Lower lobe of right lung (tissue), 2 donors: ENCODE results near the gene PIK3R1. TPM values are rescaled to one million over a fixed set of nuclear protein-coding genes. Genes with fewer than 3 reads are reported as not detected.

Experiments used
- ATAC-seq, 2 donors: fragments of 200-7000 bp; cut with Tn5 transposase; one replicate each; pipeline ENCODE4 v1.9.1; 2020 to 2022; ENCODE audit warnings: mild to moderate bottlenecking in 2 of 2, moderate library complexity in 2 of 2
- DNase-seq: peaks from one replicate; pipeline ENCODE4 v3.0.0-alpha.2; 2020
- H3K27ac ChIP-seq: fragments of 200-600 bp; one replicate; pipeline ENCODE4 v1.8.0; 2022
- H3K27me3 ChIP-seq: fragments of 200-600 bp; one replicate; pipeline ENCODE4 v1.8.0; 2022; ENCODE audit warnings: low read depth
- H3K36me3 ChIP-seq: fragments of 200-600 bp; one replicate; pipeline ENCODE4 v1.8.0; 2022; ENCODE audit warnings: mild to moderate bottlenecking
- H3K4me1 ChIP-seq: fragments of 200-600 bp; one replicate; pipeline ENCODE4 v1.8.0; 2022
- H3K4me3 ChIP-seq: fragments of 200-600 bp; one replicate; pipeline ENCODE4 v1.8.0; 2022; ENCODE audit warnings: mild to moderate bottlenecking
- H3K9me3 ChIP-seq: fragments of 200-600 bp; one replicate; pipeline ENCODE4 v1.8.0; 2022
- intact Hi-C: fragments of 100-400 bp; cut with DNase I; formaldehyde crosslinking; loops from one replicate; pipeline ENCODE4 v1.11.0; 2022
- total RNA-seq: library from RNA; stranded (reverse); fragmentation: NEBNext Ultra II Directional; extraction: Animal tissue kit (Norgen Biotek cat#: 25700); gene quantifications from one replicate; pipeline ENCODE4 v1.2.1, GENCODE V29; 2021
- TF ChIP-seq, protein P1 (sequence below): fragments of 200-600 bp; IDR thresholded peaks from one replicate; pipeline ENCODE4 v1.8.0; 2022; ENCODE audit warnings: antibody characterized with exemption, mild to moderate bottlenecking
- donor health status: DM: no; HTN: yes; CAD: no; lungs with severe emphysema.

Gene PIK3R1
- total RNA-seq, 1 donor from 2014 or later = 122 TPM

DNA sequence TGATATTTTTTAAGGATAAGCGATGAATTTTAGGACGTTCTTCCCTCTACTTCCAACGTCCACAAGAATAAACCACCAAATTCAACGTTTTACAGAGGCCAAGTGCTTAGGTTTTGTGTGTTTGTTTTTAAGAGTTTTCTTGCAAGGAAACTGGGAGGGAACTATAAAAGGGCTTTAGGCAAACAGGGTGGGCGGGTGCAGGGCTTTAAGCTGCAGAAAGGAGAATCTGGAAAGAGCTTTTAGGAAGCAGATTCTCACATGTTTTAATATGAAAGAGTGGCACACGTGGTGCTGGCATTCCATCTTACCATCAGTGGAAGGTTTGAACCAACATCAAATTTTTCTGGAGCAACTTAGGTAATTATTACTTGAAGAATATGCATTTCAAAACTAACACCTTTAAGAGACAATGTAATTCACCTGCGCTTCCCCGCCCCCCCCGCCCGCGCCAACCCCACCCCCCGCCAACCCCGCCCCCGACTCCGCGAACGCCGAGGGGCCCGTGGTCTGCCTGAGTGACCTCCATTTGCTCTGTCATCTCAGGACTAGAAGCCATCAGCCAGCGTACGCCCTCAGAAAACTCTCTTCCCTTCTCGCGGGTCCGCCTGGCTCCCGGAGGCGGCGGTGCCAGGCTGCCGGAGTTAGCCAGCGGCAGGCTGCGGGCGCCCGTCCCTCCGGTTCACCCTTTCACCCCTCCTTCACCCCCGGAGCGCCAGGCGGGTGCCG is 911 bp upstream of the PIK3R1 start:
- DNase-seq = no peak
- intact Hi-C loops = no loop called here

DNA sequence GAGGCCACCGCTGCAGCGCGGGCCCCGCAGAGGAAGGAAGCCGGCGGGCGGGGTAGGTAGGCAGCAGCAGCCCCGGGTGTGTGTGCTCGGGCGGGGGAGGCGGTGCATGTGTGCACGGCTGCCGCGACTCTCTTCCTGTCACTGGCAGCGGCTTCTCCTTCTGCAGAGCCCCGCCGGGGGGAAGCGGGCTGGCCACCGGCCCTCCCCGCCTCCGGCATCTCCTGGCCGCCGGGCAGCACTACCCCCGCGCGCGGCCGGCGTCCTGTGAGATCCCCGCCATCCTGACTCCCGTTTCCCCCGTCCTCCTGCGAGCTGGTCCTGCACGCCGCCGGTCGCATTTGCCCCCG is 315 bp downstream of the PIK3R1 start:
- no peaks in the 10 kb centered on the region for H3K27me3 ChIP-seq
- DNase-seq = no peak
- H3K4me1 ChIP-seq = peaks cover 35% of the 10 kb centered on the region
- H3K36me3 ChIP-seq = no peaks in the 10 kb centered on the region
- intact Hi-C loops = no loop called here
- H3K27ac ChIP-seq = peak overlapping the region; percentile 99
- TF ChIP-seq, protein P1, sequence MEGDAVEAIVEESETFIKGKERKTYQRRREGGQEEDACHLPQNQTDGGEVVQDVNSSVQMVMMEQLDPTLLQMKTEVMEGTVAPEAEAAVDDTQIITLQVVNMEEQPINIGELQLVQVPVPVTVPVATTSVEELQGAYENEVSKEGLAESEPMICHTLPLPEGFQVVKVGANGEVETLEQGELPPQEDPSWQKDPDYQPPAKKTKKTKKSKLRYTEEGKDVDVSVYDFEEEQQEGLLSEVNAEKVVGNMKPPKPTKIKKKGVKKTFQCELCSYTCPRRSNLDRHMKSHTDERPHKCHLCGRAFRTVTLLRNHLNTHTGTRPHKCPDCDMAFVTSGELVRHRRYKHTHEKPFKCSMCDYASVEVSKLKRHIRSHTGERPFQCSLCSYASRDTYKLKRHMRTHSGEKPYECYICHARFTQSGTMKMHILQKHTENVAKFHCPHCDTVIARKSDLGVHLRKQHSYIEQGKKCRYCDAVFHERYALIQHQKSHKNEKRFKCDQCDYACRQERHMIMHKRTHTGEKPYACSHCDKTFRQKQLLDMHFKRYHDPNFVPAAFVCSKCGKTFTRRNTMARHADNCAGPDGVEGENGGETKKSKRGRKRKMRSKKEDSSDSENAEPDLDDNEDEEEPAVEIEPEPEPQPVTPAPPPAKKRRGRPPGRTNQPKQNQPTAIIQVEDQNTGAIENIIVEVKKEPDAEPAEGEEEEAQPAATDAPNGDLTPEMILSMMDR = no peak
- peaks cover 5% of the 10 kb centered on the region for H3K9me3 ChIP-seq
- H3K4me3 ChIP-seq = peak overlapping the region; percentile 95
- ATAC-seq = peak; percentile 76 to 77

More for the DNA sequence above, 911 bp upstream of the PIK3R1 start:
- Histone ChIP-seq H3K9me3 (no peaks in the 10 kb centered on the region), H3K27ac (peak overlapping the region; percentile 99), H3K4me3 (peak overlapping the region; percentile 95), H3K36me3 (no peaks in the 10 kb centered on the region), H3K27me3 (no peaks in the 10 kb centered on the region), H3K4me1 (peaks cover 27% of the 10 kb centered on the region)
- TF ChIP-seq, protein P1 = no peak
- ATAC-seq = peak in 1 of 2 donors; percentile 80

DNA sequence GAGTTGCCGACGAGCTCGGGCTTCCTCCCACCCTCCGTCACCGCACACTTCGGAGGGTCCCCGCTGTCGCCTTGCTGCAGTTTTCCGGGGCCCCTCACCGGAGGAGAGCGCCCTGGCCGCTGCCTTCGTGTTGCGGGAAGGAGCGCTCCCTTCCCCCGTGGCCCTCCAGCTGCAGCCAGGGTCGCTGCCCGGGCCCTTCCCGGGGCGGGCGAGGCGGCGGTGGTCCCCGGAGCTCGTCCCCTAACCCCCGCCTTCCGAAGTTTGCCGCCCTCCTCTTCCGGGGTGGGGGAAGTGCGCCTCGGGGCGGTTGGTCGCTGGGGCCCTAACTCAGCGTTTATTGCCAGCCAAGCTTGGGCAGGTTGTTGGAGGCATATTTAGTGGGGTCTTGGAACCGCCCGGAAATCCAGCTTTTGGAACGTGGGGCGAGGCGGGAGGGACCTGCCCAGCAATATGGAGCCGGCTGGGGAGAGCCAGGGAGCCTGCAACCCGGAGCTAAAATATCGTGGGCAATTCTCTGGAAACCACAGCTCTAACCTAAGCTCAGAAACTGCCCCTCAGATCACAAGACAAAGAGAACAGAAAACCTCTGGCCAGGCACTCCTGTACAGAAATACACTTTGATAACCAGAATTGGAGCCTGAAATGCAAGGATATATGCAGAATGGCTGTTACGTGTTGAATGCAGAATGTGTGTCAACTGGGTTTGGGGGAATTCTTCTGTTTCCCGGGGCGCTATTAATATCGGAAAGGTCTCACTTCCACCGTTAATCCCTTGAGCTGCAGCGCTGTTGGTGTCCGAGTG is 890 bp downstream of the PIK3R1 start:
- Histone ChIP-seq H3K27ac (peak overlapping the region; percentile 99), H3K36me3 (no peaks in the 10 kb centered on the region), H3K4me3 (peak overlapping the region; percentile 95), H3K9me3 (peaks cover 11% of the 10 kb centered on the region), H3K27me3 (no peaks in the 10 kb centered on the region), H3K4me1 (peaks cover 35% of the 10 kb centered on the region)
- ATAC-seq (peak; percentile 31 to 35), DNase-seq (peak; percentile 69)
- TF ChIP-seq, protein P1 = no peak
- intact Hi-C loops = no loop called here

DNA sequence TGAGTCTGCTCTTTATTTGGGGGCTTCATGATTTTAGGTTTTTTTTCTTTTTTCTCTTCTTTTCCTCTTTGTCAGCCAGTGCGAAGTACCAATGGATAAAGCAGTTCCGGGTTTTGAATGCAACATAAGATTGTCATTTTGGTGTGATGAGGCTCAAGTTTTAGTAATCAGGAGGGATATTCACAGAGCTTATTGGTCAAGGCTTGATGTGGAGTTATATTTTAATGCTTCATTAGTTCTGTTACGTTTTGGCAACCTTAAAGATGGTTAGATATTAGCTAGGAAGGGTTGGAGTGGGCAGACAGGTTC is 1.4 kb downstream of the PIK3R1 start:
- DNase-seq (no peak), ATAC-seq (no peak)
- TF ChIP-seq, protein P1 = no peak
- H3K9me3 ChIP-seq = peaks cover 11% of the 10 kb centered on the region
- H3K27ac ChIP-seq = peak overlapping the region; percentile 99
- no peaks in the 10 kb centered on the region for H3K27me3 ChIP-seq
- H3K4me3 ChIP-seq = peak overlapping the region; percentile 95
- peaks cover 36% of the 10 kb centered on the region for H3K4me1 ChIP-seq
- no peaks in the 10 kb centered on the region for H3K36me3 ChIP-seq
- intact Hi-C loops = no loop called here

DNA sequence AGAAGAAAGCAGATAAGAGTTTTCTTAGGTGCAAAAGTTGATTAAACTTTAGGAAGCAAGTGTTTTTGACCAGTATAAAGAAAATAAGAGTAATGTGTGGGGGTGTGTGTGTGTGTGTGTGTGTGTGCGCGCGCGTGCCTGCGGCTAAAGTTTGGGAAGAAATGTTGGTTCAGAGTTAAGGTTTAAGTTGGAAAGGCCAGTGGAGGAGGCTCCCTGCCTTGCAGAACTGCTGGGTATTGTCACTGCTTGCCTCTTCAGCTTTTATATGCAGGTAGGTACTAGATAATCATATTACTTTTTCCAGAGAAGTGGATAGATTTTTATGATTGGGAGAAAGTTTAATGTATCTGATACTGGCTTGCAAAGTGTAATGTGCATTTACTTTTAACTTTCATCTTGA is 2.0 kb downstream of the PIK3R1 start:
- H3K27me3 ChIP-seq = no peaks in the 10 kb centered on the region
- no peak for ATAC-seq
- DNase-seq = no peak
- peak overlapping the region; percentile 95 for H3K4me3 ChIP-seq
- peaks cover 11% of the 10 kb centered on the region for H3K9me3 ChIP-seq
- H3K36me3 ChIP-seq = no peaks in the 10 kb centered on the region
- intact Hi-C loops = no loop called here
- H3K27ac ChIP-seq = peak overlapping the region; percentile 99
- TF ChIP-seq, protein P1 = no peak
- H3K4me1 ChIP-seq = peaks cover 42% of the 10 kb centered on the region
